Heart left ventricle (tissue), 13 donors: ENCODE measurements around the gene CCNY.

Experiments
- CTCF ChIP-seq, 12 donors: fragments of 200-600 bp; sonication (generic) in 4 of 12; IDR thresholded peaks; one replicate each; pipeline versions ENCODE4 v1.5.0 to v1.8.0; 2018 to 2022; ENCODE audit warnings: antibody characterized with exemption in 12 of 12, mild to moderate bottlenecking in 5 of 12
- POLR2A ChIP-seq, 2 donors: fragments of 450-650 bp; IDR thresholded peaks; one replicate each; pipeline ENCODE4 v1.6.1; 2017; ENCODE audit warnings: antibody characterized with exemption in 2 of 2, mild to moderate bottlenecking in 2 of 2, moderate library complexity in 2 of 2
- donor health status: ischemic (EF 13 %, LVEDD 7.1; RV severe dilation, severe dysfunction).
- donor health status: DM: no; HTN: yes; CAD: no.
- donor health status: DM: no; HTN: no; CAD: no.
- donor health status: ischemic (EF 25% LVEDD 6.9; RV normal size, moderate dysfunction).
- donor health status: ischemic (EF 25% LVEDD 5.7; RV mildly dilated, moderate dysfunction).
- donor health status: ischemic (EF 35%, LVEDD 5.7; RV mildly dilated, moderate dysfunction).
- donor health status: nonischemic (EF 11% LVEDD 7.7; RV severe dilation, severe dysfunction).
- donor health status: DM: yes; HTN: yes; CAD: no.
- donor health status: PGD.
- donor health status: ischemic (EF 29% LVEDD 5.4; RV normal size, mild dysfunction).
- donor health status: nonischemic (EF 23%, LVEDD 6.1; RV moderate dilation, normal function).

- no peak for TF ChIP-seq POLR2A (IDR thresholded peaks at IDR 0.05)
- no peak for TF ChIP-seq CTCF (IDR thresholded peaks at IDR 0.05)
These were observed 150.1 kb downstream of the CCNY start for GRCh38 chr10:35486297-35486990.
